Fibroblast of villous mesenchyme (primary cell): Measurements from ENCODE around the gene CNOT6. TPM values are rescaled to one million over a fixed set of nuclear protein-coding genes. Genes with fewer than 3 reads are reported as not detected.

Experiments
- DNase-seq: peaks from one replicate; pipeline ENCODE4 v3.0.0-alpha.2; 2010; ENCODE audit warnings: low read depth
- H3K4me3 ChIP-seq: 2 replicates; pipeline ENCODE4 v1.5.1; 2011; ENCODE audit warnings: low read depth, mild to moderate bottlenecking, low read length
- total RNA-seq: library from RNA; depleted of rRNA; stranded (reverse); fragments of >200 nt; gene quantifications from 2 replicates; pipeline ENCODE4 v1.2.3, GENCODE V29; 2012
- TF ChIP-seq, protein P1 (sequence below): IDR thresholded peaks from 2 replicates; pipeline ENCODE4 v1.5.1; 2012; ENCODE audit warnings: low read depth, mild to moderate bottlenecking, low read length; ENCODE audit not compliant: insufficient read depth

CNOT6 gene
- total RNA-seq, 1 donor: 16.4 TPM

DNA sequence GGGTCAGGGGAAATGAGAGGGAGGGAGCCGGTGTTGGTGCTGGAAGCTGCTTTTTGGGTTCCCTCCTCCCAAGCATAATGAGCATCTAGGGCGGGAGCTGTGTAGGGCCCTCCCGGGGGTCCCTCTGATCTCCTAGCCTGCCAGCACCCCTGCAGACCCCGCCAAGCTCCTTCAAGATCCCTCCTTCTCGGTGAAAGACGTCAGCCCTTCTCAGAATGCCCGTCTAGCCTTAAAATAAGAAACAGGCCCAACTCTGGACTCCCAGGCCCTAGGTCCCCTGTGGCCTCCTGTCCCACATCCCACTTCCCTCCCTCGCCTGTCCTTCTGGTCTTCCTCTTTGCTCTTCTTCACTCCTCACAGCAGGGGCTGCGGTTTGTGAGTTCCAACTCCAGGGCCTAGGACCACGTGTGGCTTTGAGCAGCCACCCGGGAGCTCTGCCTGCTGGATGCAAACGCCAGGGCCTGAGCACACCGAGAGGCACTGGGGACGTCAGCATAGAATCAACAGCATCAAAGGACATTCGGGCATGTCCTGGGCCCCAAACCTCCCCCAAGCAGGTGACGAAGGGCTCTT, 105.9 kb downstream of the CNOT6 start:
- no peak for DNase-seq
- H3K4me3 ChIP-seq: no peak overlapping the region
- TF ChIP-seq, protein P1, sequence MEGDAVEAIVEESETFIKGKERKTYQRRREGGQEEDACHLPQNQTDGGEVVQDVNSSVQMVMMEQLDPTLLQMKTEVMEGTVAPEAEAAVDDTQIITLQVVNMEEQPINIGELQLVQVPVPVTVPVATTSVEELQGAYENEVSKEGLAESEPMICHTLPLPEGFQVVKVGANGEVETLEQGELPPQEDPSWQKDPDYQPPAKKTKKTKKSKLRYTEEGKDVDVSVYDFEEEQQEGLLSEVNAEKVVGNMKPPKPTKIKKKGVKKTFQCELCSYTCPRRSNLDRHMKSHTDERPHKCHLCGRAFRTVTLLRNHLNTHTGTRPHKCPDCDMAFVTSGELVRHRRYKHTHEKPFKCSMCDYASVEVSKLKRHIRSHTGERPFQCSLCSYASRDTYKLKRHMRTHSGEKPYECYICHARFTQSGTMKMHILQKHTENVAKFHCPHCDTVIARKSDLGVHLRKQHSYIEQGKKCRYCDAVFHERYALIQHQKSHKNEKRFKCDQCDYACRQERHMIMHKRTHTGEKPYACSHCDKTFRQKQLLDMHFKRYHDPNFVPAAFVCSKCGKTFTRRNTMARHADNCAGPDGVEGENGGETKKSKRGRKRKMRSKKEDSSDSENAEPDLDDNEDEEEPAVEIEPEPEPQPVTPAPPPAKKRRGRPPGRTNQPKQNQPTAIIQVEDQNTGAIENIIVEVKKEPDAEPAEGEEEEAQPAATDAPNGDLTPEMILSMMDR: no peak

DNA sequence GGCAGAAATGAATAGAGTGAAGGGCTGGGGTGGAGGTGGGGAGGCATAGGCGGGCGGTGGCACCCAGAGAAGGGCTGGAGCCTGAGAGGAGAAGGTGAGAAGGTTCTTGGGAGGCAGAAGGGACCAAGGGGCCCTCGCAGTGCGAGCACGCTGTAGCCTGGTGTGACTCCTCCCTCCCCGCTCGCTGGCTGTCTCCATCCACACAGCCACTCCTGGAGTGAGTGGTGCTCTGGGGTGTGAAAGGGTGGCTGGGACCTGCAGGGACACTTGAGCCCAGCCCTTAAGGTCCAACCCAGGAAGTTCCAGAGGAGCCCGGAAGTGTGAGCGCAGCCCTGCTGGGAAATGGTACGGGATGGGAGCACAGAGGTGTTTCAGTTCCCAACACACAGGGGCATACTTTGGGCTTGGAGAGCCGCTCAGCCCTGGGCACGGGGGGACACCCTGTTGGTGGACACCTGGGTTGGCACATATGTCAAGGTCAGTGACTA, 106.4 kb downstream of the CNOT6 start:
- no peak overlapping the region for H3K4me3 ChIP-seq
- DNase-seq: no peak
- TF ChIP-seq, protein P1: no peak

DNA sequence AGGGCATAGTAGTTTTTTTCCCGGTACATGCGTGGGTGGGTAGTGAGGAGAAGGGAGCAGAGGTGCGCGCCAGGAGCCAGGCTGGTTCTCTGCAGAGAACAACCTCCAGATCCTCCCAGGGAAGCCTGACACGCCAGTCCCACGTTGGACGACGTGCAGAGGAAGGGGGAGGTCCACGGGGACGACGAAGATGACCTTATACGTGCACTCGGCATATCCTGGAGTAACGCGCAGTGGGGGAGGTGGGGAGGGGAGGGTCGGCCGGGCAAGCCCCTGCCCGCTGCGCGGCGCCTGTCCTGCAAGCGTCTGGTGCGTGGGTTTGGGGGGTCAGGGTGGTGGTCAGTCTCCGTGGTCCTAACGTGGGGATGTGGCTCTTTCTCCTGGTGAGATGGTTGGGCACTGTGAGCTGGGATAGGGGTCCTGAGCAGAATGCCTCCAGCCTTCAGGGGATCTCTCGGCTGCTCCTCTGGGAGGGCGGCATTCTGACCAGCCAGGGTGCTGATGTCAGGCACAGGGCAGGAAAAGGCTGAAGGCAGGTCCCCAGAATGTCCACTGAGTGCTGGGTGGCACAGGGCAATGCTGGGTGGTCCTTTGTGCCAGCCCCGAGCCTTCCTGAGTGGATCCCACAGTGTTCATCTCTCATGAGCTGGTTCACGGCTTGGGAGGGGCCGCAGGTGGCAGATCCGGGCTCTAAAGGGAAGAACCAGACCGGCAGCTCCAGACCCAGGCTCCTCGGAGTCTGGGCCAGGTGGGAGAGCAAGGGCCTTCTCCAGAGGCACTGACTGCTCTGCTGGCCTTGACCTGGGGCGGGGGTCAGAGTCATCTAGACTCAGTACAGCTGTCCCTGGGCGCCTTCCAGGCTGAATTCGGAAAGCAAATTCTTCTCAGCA, 107.7 kb downstream of the CNOT6 start:
- H3K4me3 ChIP-seq: no peak overlapping the region
- no peak for DNase-seq
- TF ChIP-seq, protein P1: no peak

DNA sequence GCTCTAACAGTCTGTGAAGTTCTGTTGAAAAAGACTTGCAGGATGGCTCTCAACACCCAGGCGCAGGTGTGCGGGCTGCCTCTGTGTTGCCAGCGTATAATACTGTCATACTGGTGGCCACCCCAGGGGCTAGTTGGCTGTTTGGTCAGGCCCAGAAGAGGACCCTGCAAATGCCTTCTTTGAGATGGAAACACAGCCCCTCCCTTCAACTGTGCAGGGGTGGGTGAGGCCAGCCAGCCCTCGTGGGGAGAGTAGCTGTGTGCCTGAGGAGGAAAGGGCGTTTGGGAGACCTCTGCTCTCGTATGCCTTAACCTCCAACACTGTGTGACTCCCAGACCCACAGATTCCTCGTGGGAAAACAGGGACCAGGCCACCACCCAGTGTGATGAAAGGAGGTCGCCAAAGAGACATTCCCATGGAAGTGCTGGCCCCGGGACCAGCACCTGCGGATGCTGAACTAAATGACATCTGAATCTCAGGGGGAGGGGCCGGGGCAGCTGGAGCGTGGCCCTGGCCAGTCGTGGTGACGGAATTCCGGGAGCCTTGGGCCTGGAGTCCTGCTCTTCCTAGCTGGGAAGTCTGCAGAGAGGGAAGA, 108.4 kb downstream of the CNOT6 start:
- no peak for DNase-seq
- TF ChIP-seq, protein P1: no peak
- no peak overlapping the region for H3K4me3 ChIP-seq

GRCh38 chr5:180603076-180603594, 109.0 kb downstream of the CNOT6 start:
- DNase-seq: no peak
- TF ChIP-seq, protein P1: no peak
- no peak overlapping the region for H3K4me3 ChIP-seq

DNA sequence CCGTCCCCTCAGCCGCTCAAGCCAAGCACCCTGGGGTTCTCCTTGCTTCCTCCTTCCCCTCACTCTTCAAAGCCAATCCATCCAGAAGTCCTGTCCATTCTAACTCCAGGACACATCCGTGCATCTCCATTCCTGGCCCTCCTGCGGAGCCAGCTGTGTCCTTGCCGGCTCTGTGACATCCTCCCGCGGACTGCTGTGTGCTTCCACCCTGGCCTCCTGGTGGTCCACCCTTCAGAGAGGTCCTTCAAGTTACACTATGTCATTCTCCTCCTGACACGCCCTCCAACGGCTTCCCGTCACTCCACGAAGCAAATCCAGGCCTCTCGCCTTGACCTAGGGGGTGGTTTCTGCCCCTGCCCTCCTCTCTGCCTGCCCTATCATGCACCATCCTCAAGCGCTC, 110.1 kb downstream of the CNOT6 start:
- TF ChIP-seq, protein P1: no peak
- no peak for DNase-seq
- H3K4me3 ChIP-seq: no peak overlapping the region
